Amniotic stem cell (primary cell): ENCODE results near the gene ECHS1.

Experiments
- DNase-seq: peaks from one replicate; lab custom pipeline; 2025; lab: John Stamatoyannopoulos, UW

The ECHS1 gene

GRCh38 chr10:133358162-133358924, 14.8 kb downstream of the ECHS1 start:
- no peak for DNase-seq

GRCh38 chr10:133357285-133358161, 15.6 kb downstream of the ECHS1 start, which contains the start of gene FUOM:
FUOM (minus strand) TSS chr10:133358019; CDS start chr10:133358007, 12 bp downstream.
- no peak for DNase-seq

- no peak for DNase-seq
Observed at GRCh38 chr10:133356549-133357284, 16.4 kb downstream of the ECHS1 start.

GRCh38 chr10:133355991-133356390, 17.2 kb downstream of the ECHS1 start:
- no peak for DNase-seq

GRCh38 chr10:133355266-133355665, 17.9 kb downstream of the ECHS1 start:
- DNase-seq = no peak

- DNase-seq = no peak
Observed at GRCh38 chr10:133354672-133355240, 18.4 kb downstream of the ECHS1 start.

- DNase-seq = no peak
Observed at GRCh38 chr10:133353988-133354605, 19.1 kb downstream of the ECHS1 start.

GRCh38 chr10:133353202-133353959, 19.8 kb downstream of the ECHS1 start:
- DNase-seq = no peak

GRCh38 chr10:133351408-133352318, 21.5 kb downstream of the ECHS1 start:
- no peak for DNase-seq

GRCh38 chr10:133350950-133351329, 22.2 kb downstream of the ECHS1 start:
- no peak for DNase-seq

GRCh38 chr10:133350283-133350949, 22.7 kb downstream of the ECHS1 start:
- DNase-seq = no peak

GRCh38 chr10:133349577-133350011, 23.6 kb downstream of the ECHS1 start:
- DNase-seq = no peak

- no peak for DNase-seq
Observed at GRCh38 chr10:133349160-133349568, 24.0 kb downstream of the ECHS1 start.

- DNase-seq = no peak
Observed at GRCh38 chr10:133347710-133348517, 25.2 kb downstream of the ECHS1 start.

GRCh38 chr10:133346413-133346812, 26.7 kb downstream of the ECHS1 start:
- no peak for DNase-seq

- no peak for DNase-seq
Observed at GRCh38 chr10:133344236-133344635, 28.9 kb downstream of the ECHS1 start.

- DNase-seq = no peak
Observed at GRCh38 chr10:133343558-133343957, 29.6 kb downstream of the ECHS1 start.

- DNase-seq = no peak
Observed at GRCh38 chr10:133342942-133343341, 30.2 kb downstream of the ECHS1 start.
